ENCODE results near the gene MRPL1.

- no peak for TF ChIP-seq CHD4 (IDR thresholded peaks at IDR 0.05; ENCODE audit: borderline replicate concordance, low read length)
- TF ChIP-seq MYC (CRISPR knock-in tag; IDR thresholded peaks at IDR 0.05; ENCODE audit: borderline replicate concordance) = no peak
- TF ChIP-seq CBFB (CRISPR knock-in tag; IDR thresholded peaks at IDR 0.05) = no peak
Observed at GRCh38 chr4:77816546-77816945, 46.1 kb upstream of the MRPL1 start.
